ENCODE data around the gene CACNA1B.
"Not testable (repeated sequence)": the region's sequence is repeated elsewhere in the genome, so short reads cannot be mapped to it uniquely, and the experiment has no call there.

CACNA1B gene

DNA sequence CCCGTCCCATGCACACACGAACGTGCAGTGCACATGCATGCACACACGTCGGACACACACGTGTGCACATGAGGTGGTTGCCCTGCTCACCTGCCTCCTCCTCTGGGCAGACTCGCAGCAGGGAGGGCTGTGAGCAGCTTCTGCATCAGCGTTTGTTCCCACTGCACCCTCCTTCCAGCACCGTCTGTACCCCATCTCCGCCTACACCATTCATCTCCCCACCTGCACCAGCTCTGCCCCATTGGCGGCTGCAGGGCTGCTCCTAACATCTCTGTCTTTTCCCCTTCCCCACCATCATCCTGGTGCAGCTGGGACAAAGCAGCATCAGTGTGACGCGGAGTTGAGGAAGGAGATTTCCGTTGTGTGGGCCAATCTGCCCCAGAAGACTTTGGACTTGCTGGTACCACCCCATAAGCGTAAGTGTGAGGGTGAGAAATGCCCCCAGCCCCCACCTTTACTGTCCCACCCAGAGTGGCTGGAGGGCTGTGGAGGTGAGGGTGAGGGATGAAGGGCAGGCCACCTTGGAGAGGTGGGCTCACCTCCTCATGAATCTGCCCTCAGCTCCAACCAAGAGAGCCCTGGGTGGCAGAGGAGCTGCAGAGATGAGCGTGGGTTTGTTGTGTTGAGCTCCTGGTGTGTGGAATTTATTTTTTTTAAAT, 234.6 kb downstream of the CACNA1B start:
- Mint-ChIP-seq H3K4me3 (no peak overlapping the region), H3K4me1 (no peaks in the 10 kb centered on the region), H3K36me3 (ENCODE audit: low read depth) (no peaks in the 10 kb centered on the region), H3K9me3 (peaks cover 14% of the 10 kb centered on the region), H3K27me3 (ENCODE audit: low read depth) (peaks cover 13% of the 10 kb centered on the region), H3K27ac (no peak overlapping the region)
- TF ChIP-seq CTCF (IDR thresholded peaks at IDR 0.05; ENCODE audit: unreplicated experiment in 3 of 3), result no peak

DNA sequence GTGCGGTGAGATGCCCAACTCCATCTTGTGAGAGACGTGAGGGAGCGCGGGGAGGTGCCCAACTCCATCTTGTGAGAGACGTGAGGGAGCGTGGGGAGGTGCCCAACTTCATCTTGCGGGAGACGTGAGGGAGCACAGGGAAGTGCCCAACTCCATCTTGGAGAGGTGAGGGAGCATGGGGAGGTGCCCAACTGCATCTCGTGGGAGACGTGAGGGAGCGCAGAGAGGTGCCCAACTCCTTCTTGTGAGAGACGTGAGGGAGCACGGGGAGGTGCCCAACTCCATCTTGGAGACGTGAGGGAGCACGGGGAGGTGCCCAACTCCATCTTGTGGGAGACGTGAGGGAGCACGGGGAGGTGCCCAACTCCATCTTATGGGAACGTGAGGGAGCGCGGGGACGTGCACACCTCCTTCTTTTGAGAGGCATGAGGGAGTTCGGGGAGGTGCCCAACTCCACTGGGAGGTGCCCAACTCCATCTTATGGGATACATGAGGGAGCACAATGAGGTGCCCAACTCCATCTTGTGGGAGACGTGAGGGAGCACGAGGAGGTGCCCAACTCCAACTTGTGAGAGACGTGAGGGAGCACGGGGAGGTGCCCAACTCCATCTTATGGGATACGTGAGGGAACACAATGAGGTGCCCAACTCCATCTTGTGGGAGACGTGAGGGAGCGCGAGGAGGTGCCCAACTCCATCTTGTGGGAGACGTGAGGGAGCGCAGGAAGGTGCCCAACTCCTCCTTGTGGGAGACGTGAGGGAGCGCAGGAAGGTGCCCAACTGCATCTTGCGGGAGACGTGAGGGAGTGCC, 235.4 kb downstream of the CACNA1B start:
- no peak for TF ChIP-seq CTCF (IDR thresholded peaks at IDR 0.05; ENCODE audit: unreplicated experiment in 3 of 3)
- no peak overlapping the region for H3K4me3 Mint-ChIP-seq
- H3K4me1 Mint-ChIP-seq, result no peaks in the 10 kb centered on the region

GRCh38 chr9:138113701-138114325, 236.2 kb downstream of the CACNA1B start:
- peaks cover 14% of the 10 kb centered on the region for H3K9me3 Mint-ChIP-seq
- H3K4me1 Mint-ChIP-seq; H3K4me3 Mint-ChIP-seq; H3K27ac Mint-ChIP-seq; H3K36me3 Mint-ChIP-seq (ENCODE audit: low read depth): not testable (repeated sequence)
- H3K27me3 Mint-ChIP-seq (ENCODE audit: low read depth), result peaks cover 13% of the 10 kb centered on the region

More for the DNA sequence above, 235.4 kb downstream of the CACNA1B start:
- Mint-ChIP-seq H3K36me3 (ENCODE audit: low read depth) (no peaks in the 10 kb centered on the region), H3K9me3 (peaks cover 14% of the 10 kb centered on the region), H3K27me3 (ENCODE audit: low read depth) (peaks cover 13% of the 10 kb centered on the region), H3K27ac (no peak overlapping the region)

- TF ChIP-seq CTCF (IDR thresholded peaks at IDR 0.05; ENCODE audit: unreplicated experiment in 3 of 3), result no peak
- Mint-ChIP-seq H3K36me3 (ENCODE audit: low read depth) (no peaks in the 10 kb centered on the region), H3K4me3 (no peak overlapping the region), H3K27me3 (ENCODE audit: low read depth) (peaks cover 13% of the 10 kb centered on the region), H3K9me3 (peaks cover 14% of the 10 kb centered on the region), H3K4me1 (no peaks in the 10 kb centered on the region), H3K27ac (no peak overlapping the region)
These were observed 237.1 kb downstream of the CACNA1B start for GRCh38 chr9:138114501-138115245.

DNA sequence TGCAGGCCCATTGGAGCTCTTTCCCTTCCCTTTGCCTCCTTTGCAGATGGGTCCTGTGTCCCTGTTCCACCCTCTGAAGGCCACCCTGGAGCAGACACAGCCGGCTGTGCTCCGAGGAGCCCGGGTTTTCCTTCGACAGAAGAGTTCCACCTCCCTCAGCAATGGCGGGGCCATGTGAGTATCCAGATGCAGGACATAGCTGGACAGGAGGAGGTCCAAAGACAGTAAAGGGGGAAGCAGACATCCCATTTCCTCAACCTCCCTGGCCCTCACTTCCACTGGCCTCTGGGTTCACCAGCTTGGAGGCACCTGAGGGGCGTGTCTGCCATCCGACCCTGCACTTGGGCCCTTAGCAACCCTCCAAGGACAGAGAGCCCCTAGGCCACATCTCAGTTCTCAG, 237.9 kb downstream of the CACNA1B start:
- no peak overlapping the region for H3K27ac Mint-ChIP-seq
- H3K36me3 Mint-ChIP-seq (ENCODE audit: low read depth), result no peaks in the 10 kb centered on the region
- H3K27me3 Mint-ChIP-seq (ENCODE audit: low read depth), result peaks cover 13% of the 10 kb centered on the region
- TF ChIP-seq CTCF (IDR thresholded peaks at IDR 0.05; ENCODE audit: unreplicated experiment in 3 of 3), result no peak
- no peaks in the 10 kb centered on the region for H3K4me1 Mint-ChIP-seq
- no peak overlapping the region for H3K4me3 Mint-ChIP-seq
- H3K9me3 Mint-ChIP-seq, result peaks cover 14% of the 10 kb centered on the region

DNA sequence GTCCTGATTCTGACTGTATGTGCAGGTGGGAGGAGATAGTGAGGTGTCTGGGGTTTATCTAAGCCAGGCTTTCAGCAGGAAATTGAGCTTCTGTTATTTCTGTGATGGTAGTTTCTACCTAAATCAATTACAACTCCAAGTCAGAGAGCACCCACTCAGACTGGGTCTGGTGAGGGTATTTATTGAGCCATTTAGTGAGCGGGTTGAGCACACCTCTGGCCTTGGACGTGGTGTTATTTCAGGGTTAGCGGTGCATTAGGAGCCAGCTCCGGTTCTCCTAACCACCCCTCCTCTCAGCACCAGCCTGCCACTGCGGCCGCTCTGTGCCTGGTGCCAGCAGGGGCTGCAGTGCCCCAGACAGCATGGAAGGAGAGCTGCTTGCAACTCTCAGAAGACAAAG, 238.9 kb downstream of the CACNA1B start:
- H3K4me3 Mint-ChIP-seq, result no peak overlapping the region
- peaks cover 10% of the 10 kb centered on the region for H3K9me3 Mint-ChIP-seq
- no peaks in the 10 kb centered on the region for H3K36me3 Mint-ChIP-seq (ENCODE audit: low read depth)
- no peak overlapping the region for H3K27ac Mint-ChIP-seq
- no peaks in the 10 kb centered on the region for H3K4me1 Mint-ChIP-seq
- H3K27me3 Mint-ChIP-seq (ENCODE audit: low read depth), result peaks cover 13% of the 10 kb centered on the region
- TF ChIP-seq CTCF (IDR thresholded peaks at IDR 0.05; ENCODE audit: unreplicated experiment in 3 of 3), result no peak
